NCI-H2107 treated with DMSO at 0.1 percent for 48 hours (cell line): ENCODE data around the gene ATP5PD.
"Not testable (repeated sequence)": the region's sequence is repeated elsewhere in the genome, so short reads cannot be mapped to it uniquely, and the experiment has no call there.

Source experiments
- DNase-seq: peaks from one replicate; lab custom pipeline; 2025; ENCODE audit not compliant: unreplicated experiment; lab: John Stamatoyannopoulos, UW

ATP5PD gene

DNA sequence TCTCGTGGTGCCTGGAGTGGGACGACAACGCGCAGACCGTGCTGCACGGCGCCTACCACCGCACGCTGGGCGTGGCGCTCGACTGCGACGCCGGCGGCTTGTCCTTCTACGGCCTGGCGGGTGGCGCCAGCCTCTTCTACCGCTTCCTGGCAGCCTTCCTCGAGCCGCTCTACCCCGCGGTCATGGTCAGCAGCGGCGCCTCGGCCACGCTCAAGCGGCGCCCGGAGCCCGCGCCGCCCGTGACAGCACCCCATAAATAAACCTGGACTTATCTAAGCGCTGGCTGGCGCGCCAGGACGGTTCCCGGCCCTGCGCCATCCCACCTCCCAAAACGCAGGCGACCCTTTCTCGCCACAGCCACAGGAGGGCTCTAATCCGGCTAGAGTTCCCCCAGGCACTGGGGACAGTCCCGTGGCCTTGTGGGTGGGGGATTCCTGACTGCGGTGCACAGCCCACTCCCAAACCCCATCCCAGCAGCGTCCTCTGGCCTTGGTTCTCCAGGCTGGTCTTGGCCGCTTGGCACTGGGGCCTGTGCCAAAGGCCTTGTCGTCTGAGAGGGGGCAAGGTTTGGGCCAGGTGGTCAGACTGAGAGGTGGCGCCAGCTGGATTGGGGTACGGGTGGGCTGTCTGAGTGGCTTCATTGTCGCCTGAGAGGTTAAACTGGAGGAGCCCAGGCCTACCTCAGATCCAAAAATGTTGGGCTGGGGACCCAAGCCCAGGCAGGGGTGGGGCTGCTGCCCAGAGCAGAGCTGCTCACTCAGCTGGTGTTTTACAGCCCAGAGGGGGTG is 30.9 kb upstream of the ATP5PD start:
- no peak for DNase-seq

DNA sequence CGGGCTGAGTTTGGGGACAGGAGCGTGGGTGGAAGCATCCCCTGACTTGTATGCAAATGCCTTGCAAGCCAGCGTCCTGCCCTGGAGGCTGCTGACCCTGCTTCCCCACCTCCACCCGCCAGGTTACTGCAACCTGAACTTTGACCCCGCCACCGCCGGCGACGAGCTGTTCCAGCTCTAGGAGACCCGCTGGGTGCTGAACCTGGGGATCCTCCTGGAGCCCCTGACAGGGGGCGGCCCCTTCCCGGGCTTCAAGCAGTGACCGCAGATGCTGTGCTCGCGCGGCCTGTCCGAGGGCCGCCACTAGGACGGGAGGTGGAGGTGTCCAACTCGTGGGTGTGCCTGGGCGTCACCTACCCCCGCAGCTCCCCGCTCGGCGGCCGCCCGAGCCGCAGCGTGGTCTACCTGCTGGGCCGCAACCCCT is 30.3 kb upstream of the ATP5PD start:
- no peak for DNase-seq

DNA sequence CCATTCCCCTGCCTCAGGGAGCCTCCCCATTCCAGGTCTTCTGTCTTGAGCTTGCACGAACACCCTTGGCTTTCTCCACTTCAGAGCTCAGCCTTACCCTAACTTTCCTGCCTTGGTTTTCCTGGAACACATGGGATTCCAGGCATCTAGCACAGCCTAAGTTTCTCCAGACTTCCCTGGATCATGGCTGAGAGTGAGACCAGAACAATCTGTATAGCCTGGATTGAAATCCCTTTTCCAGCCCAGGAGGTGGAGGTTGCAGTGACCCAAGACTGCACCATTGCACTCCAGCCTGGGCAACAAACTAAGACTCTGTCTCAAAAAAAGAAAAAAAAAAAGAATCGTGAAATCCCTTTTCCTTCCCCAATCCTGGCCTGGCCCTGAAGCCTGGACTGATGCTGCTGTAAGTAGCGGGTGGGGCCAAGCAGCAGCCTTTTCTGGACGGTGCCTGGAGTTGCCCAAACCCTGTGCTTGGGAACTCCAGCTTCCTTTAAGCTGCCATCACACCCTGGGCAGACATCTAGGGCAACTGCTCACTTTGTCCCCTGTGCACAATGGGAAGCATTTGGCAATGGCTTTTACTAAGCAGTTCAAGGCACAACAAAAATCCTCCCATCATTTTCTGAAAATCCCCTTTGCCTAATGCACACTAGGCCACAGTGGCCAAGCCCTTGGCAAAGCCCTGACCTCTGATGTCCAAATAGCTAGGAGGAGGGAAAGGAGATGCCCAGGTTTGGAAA is 29.0 kb upstream of the ATP5PD start:
- DNase-seq = no peak

DNA sequence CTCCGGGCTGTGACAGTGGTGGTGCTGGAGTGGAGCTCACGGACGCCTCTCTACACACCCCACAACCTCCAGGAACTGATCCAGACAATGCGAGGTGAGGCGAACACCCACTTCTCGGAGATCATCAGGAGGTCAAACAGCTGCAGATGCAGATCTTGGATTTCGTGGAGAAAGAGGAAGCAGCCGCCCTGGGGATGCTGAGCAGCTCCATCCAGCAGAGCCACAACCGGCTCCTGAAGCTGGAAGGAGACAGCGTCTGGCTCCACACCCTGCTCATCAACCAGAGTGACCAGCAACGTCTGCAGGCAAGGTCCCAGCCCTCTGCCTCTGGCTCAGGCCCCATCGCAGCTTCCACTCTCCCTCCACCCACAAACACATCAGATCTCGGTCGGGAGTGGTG is 27.8 kb upstream of the ATP5PD start:
- DNase-seq = no peak

DNA sequence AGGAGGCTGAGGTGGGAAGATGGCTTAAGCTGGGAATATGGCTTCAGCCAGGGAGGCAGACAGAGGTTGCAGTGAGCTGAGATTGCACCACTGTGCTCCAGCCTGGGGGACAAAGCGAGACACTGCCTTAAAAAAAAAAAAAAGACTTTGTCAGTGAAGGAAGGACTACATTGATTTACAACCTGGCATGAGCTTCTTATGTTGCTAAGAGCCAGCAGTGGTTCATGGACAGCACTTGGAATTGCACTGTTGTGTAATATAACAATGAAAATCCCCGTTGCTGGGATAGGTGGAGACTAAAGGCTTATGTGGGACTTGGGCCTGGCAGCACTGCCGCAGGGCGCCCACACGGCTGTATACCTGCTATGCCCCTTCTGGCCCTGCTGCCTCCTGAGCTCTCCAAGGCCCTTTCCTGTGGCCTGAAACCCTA is 26.9 kb upstream of the ATP5PD start:
- no peak for DNase-seq

GRCh38 chr17:75072909-75073308 is 26.1 kb upstream of the ATP5PD start:
- not testable (repeated sequence) for DNase-seq

- DNase-seq = not testable (repeated sequence)
Measured at GRCh38 chr17:75071478-75072271, 24.9 kb upstream of the ATP5PD start.

GRCh38 chr17:75069783-75070182 is 23.0 kb upstream of the ATP5PD start:
- no peak for DNase-seq

DNA sequence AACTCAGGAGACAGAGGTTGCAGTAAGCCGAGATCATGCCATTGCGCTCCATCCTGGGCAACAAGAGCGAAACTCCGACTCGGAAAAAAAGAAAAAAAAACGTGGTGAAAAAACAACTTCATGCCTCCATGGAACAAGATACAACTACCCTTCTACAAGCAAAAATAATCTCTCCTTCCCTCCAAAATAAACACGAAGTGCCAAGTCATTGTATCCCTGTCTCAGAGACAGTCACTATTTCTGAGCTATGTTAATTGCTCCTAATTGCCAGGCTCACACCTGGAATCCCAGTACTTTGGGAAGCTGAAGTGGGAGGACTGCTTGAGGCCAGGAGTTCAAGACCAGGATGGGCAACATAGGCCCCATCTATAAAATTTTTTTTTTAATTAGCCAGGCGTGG is 22.0 kb upstream of the ATP5PD start:
- no peak for DNase-seq

DNA sequence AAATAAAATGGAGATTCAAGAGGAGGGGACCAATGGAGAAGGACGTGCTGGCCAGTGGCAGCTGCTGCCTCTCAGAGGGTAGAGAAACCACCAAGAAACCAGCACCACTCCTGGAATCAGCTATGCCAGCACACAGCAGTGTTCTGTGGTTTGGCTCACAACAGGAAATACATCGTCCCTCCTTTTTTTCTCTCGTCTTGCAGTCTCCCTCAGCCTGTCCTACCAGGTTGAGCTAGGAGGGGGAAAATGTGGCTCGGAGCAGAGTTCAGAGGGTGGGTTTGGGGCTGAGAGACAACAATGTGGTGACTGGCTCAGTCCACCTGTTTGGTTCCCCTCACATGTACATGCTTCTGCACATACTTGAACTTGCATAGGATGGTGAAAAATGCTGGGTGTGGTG is 21.1 kb upstream of the ATP5PD start:
- DNase-seq = peak; percentile 31

DNA sequence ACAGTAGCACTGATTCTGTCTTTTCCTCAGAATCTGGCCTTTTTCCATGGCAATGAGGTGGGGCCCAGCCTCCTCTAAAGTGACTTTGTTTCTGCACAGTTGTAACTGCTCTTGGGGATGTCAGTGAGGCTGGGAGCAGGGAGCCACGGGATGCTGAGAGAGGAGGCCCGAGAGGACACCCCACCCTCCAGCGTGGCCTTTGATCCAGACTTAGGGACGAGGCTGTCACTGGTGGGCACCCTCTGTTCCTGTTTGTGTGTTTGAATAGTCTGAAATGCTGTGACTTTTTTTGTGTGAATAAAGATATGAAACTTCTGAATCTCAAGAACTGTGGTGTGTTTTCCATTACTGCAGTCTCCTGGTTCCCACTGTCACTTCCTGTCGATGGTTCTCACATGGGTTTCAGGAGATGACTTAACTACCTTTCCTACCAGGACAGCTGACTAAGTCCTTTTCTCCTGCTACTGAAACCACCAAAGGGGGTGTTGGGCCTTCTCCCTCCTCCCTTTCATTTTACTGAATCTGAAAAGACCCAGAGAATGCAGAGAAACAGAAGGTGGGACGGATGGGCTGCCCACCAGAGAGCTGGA is 18.9 kb upstream of the ATP5PD start:
- no peak for DNase-seq

GRCh38 chr17:75064867-75065561 is 18.2 kb upstream of the ATP5PD start:
- DNase-seq = no peak

DNA sequence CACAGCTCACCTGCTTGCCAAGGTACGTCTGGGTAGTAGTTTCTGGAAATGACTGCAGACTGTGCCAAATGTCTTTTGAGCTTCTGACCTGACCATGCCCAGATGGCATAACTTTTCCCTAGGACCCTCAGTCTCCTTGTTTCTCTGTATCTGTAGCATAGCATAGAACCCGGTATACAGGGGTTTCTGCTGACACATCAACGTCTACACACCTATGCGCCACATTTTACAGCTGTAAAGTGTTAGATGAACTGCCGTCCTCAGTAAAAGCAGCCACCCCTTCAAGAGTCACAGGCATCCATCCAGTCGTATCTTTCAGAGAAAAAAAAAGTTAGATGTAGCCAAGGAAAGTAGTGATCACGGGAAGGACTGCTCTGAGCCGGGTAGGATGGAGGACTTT is 17.7 kb upstream of the ATP5PD start:
- no peak for DNase-seq

- DNase-seq = no peak
Measured at GRCh38 chr17:75064040-75064439, 17.3 kb upstream of the ATP5PD start.

DNA sequence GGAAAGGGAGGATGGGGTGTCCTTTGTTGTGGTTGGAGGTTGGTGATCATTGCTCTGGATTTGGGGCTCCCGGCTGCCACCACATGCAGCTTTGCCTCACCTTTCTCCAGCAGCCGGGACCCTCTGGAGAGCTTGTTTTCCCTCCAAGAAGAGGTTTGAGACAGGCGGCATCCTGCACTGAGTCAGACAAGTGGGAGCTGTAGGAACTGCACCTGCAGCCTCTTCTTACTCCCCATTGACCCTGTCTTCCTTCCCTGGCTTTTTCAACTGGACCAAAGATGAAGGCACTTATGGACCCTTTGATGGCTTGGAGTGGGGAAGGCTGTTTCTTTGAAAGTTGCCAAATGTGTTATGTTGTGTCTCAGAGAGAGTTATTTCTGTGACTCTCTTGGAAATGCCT is 16.9 kb upstream of the ATP5PD start:
- no peak for DNase-seq

- DNase-seq = no peak
Measured at GRCh38 chr17:75063201-75063600, 16.4 kb upstream of the ATP5PD start.

DNA sequence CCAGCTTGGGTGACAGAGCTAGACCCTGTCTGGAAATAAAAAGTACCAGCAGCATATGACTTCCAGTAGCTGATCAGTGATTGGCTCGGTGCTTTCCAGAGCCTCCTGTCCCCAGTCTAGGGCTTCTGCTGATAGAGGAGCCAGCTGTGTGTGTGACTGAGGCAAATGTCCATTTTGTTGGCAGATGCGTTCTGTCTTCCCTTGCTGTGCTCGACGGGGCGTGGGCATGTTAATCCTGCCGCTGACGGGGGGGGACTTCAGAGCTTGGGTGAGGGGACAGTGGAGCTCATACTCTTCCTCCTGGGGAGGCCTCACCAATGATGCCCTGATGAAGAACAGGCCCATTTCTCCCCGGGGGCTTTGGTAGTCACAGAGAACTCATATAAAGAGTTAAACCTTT is 14.8 kb upstream of the ATP5PD start:
- no peak for DNase-seq

GRCh38 chr17:75061055-75061438 is 14.3 kb upstream of the ATP5PD start:
- no peak for DNase-seq

DNA sequence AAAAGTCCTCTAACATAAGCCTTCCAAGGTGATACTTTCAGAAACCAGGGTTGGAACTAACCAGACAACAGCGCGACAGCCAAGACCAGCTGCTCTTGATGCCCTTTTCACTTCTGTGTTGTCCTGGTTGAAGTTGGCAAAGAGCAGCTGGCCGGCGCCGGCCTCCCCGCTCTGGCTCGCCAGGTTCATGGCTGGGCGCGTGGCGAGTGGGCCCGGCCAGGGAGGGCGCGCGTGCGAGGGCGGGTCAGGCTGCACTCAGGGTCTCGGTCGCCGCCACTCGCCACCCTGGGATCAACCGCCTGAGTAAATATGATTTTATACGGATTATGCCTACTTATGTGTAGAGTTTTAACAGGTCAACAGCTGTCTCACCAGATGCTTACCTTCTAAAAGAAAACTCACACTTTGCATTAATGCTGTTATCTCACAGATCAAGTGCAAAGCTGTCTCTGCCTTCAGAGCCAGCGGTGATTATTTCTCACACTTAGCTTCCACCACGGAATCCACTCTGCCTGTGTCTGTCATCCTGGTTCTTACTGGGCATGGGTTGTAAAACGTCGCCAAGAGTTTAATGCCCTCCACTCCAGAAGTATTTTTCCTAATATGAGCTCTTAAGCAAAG is 13.8 kb upstream of the ATP5PD start:
- DNase-seq = no peak
